Measurements from ENCODE around the gene FXYD3. TPM values are rescaled to one million over a fixed set of nuclear protein-coding genes. Genes with fewer than 3 reads are reported as not detected.

Gene FXYD3
- total and polyA plus RNA-seq, 2 donors (not counting 1 experiment from before 2014, with no cell fraction given) = not detected

GRCh38 chr19:35166100-35167063 lies 50.8 kb downstream of the FXYD3 start:
- no peaks in the 10 kb centered on the region for H3K4me1 ChIP-seq (ENCODE audit: control insufficient read depth, extremely low read depth, insufficient read depth, low read length)
- no peaks in the 10 kb centered on the region for H3K79me2 ChIP-seq (ENCODE audit: control insufficient read depth, insufficient read depth, low read length)
- no peak overlapping the region for H3K4me2 ChIP-seq (ENCODE audit: extremely low read depth, insufficient read depth, low read length)
- H2AFZ ChIP-seq (ENCODE audit: low read length) = no peak overlapping the region
- no peak overlapping the region for H3K27ac ChIP-seq (ENCODE audit: insufficient read depth, low read length)
- no peaks in the 10 kb centered on the region for H4K20me1 ChIP-seq (ENCODE audit: control insufficient read depth, extremely low read depth, insufficient read depth, low read length)
- no peaks in the 10 kb centered on the region for H3K9me3 ChIP-seq (ENCODE audit: control insufficient read depth, insufficient read depth, low read depth, low read length)
- H3K4me3 ChIP-seq (replicated peaks in 1 of 4; ENCODE audit: control extremely low read depth in 1 of 4, insufficient read depth in 1 of 4, low read depth in 3 of 4, low read length in 4 of 4) = no peak overlapping the region
- peaks cover 26% of the 10 kb centered on the region for H3K36me3 ChIP-seq (ENCODE audit: control insufficient read depth, insufficient read depth, low read length)
- H3K9ac ChIP-seq (ENCODE audit: insufficient read depth, low read length) = no peak overlapping the region
- no peak for TF ChIP-seq EZH2 (IDR thresholded peaks at IDR 0.05; ENCODE audit: low read length, missing control alignments)
- TF ChIP-seq, protein P1, sequence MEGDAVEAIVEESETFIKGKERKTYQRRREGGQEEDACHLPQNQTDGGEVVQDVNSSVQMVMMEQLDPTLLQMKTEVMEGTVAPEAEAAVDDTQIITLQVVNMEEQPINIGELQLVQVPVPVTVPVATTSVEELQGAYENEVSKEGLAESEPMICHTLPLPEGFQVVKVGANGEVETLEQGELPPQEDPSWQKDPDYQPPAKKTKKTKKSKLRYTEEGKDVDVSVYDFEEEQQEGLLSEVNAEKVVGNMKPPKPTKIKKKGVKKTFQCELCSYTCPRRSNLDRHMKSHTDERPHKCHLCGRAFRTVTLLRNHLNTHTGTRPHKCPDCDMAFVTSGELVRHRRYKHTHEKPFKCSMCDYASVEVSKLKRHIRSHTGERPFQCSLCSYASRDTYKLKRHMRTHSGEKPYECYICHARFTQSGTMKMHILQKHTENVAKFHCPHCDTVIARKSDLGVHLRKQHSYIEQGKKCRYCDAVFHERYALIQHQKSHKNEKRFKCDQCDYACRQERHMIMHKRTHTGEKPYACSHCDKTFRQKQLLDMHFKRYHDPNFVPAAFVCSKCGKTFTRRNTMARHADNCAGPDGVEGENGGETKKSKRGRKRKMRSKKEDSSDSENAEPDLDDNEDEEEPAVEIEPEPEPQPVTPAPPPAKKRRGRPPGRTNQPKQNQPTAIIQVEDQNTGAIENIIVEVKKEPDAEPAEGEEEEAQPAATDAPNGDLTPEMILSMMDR (conservative IDR thresholded peaks at IDR 0.05 in 1 of 2, IDR thresholded peaks at IDR 0.05 in 1 of 2; ENCODE audit: low read depth in 1 of 2, low read length in 2 of 2) = no peak
- no peak for DNase-seq (ENCODE audit: low read depth in 2 of 2)
- H3K27me3 ChIP-seq (ENCODE audit: control insufficient read depth, insufficient read depth, low read length) = no peaks in the 10 kb centered on the region

DNA sequence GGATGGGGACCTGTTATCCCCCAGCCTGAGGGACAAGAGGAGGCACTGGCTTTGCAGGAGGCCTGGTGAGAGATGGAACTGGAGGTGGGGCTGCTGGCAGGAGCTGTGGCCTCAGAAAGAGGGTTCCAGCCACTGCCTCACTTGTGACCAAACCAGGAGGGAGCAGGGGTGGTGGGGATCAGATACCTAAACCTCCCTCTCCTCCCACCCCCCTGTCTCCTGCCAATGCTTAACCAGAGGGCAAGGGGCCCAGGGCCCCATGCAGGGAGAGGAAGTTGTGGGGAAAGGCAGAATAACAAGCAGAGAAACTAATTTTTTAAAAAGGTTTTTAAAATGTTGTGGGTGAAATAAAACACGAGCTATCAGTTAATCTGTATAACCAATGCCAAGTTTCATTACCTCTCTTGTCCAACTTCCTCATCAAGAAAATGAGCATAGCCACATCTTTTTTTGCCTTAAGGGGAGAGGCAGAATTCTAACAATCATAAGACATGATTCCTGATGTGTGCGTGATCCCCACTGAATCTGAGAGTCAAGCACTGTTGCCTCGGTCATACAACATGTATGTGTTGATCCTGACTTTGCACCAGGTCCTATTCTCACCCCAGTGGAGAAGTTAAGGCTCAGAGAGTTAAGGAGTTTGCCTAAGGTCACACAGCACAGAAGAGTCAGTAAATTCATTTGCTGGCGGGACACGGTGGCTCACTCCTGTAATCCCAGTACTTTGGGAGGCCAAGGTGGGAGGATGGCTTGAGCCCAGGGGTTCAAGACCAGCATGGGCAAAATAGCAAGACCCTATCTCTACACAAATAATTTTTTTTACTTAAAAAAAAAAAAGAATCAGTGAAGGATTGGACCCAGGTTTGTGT lies 51.9 kb downstream of the FXYD3 start:
- DNase-seq (ENCODE audit: low read depth in 2 of 2) = no peak
- H3K4me2 ChIP-seq (ENCODE audit: extremely low read depth, insufficient read depth, low read length) = no peak overlapping the region
- no peaks in the 10 kb centered on the region for H4K20me1 ChIP-seq (ENCODE audit: control insufficient read depth, extremely low read depth, insufficient read depth, low read length)
- TF ChIP-seq EZH2 (IDR thresholded peaks at IDR 0.05; ENCODE audit: low read length, missing control alignments) = no peak
- TF ChIP-seq, protein P1 (conservative IDR thresholded peaks at IDR 0.05 in 1 of 2, IDR thresholded peaks at IDR 0.05 in 1 of 2; ENCODE audit: low read depth in 1 of 2, low read length in 2 of 2) = no peak
- H3K4me1 ChIP-seq (ENCODE audit: control insufficient read depth, extremely low read depth, insufficient read depth, low read length) = no peaks in the 10 kb centered on the region
- H3K27ac ChIP-seq (ENCODE audit: insufficient read depth, low read length) = no peak overlapping the region
- H3K9me3 ChIP-seq (ENCODE audit: control insufficient read depth, insufficient read depth, low read depth, low read length) = no peaks in the 10 kb centered on the region
- no peaks in the 10 kb centered on the region for H3K27me3 ChIP-seq (ENCODE audit: control insufficient read depth, insufficient read depth, low read length)
- no peak overlapping the region for H2AFZ ChIP-seq (ENCODE audit: low read length)
- peaks cover 26% of the 10 kb centered on the region for H3K36me3 ChIP-seq (ENCODE audit: control insufficient read depth, insufficient read depth, low read length)
- H3K4me3 ChIP-seq (replicated peaks in 1 of 4; ENCODE audit: control extremely low read depth in 1 of 4, insufficient read depth in 1 of 4, low read depth in 3 of 4, low read length in 4 of 4) = no peak overlapping the region
- H3K79me2 ChIP-seq (ENCODE audit: control insufficient read depth, insufficient read depth, low read length) = no peaks in the 10 kb centered on the region
- no peak overlapping the region for H3K9ac ChIP-seq (ENCODE audit: insufficient read depth, low read length)

GRCh38 chr19:35168196-35168595 lies 52.6 kb downstream of the FXYD3 start:
- Histone ChIP-seq H3K4me3 (replicated peaks in 1 of 4; ENCODE audit: control extremely low read depth in 1 of 4, insufficient read depth in 1 of 4, low read depth in 3 of 4, low read length in 4 of 4) (no peak overlapping the region), H3K4me2 (ENCODE audit: extremely low read depth, insufficient read depth, low read length) (no peak overlapping the region), H3K79me2 (ENCODE audit: control insufficient read depth, insufficient read depth, low read length) (no peaks in the 10 kb centered on the region), H3K9me3 (ENCODE audit: control insufficient read depth, insufficient read depth, low read depth, low read length) (no peaks in the 10 kb centered on the region), H4K20me1 (ENCODE audit: control insufficient read depth, extremely low read depth, insufficient read depth, low read length) (no peaks in the 10 kb centered on the region), H3K27ac (ENCODE audit: insufficient read depth, low read length) (no peak overlapping the region), H2AFZ (ENCODE audit: low read length) (no peak overlapping the region), H3K4me1 (ENCODE audit: control insufficient read depth, extremely low read depth, insufficient read depth, low read length) (no peaks in the 10 kb centered on the region), H3K9ac (ENCODE audit: insufficient read depth, low read length) (no peak overlapping the region), H3K27me3 (ENCODE audit: control insufficient read depth, insufficient read depth, low read length) (no peaks in the 10 kb centered on the region), H3K36me3 (ENCODE audit: control insufficient read depth, insufficient read depth, low read length) (peaks cover 22% of the 10 kb centered on the region)
- DNase-seq (ENCODE audit: low read depth in 2 of 2) = peak in 1 of 2 donors; percentile 21
- TF ChIP-seq, protein P1 (conservative IDR thresholded peaks at IDR 0.05 in 1 of 2, IDR thresholded peaks at IDR 0.05 in 1 of 2; ENCODE audit: low read depth in 1 of 2, low read length in 2 of 2) = no peak
- TF ChIP-seq EZH2 (IDR thresholded peaks at IDR 0.05; ENCODE audit: low read length, missing control alignments) = no peak
